HepG2 (cell line): ENCODE results near the gene ANKRD35. TPM values are rescaled to one million over a fixed set of nuclear protein-coding genes. Genes with fewer than 3 reads are reported as not detected.

Source experiments
- DNMT1 ChIP-seq: sonication (generic); formaldehyde crosslinking; IDR thresholded peaks from 2 replicates; pipeline ENCODE4 v1.5.1; 2020; ENCODE audit warnings: mild to moderate bottlenecking, missing genetic modification reagents
- GLI4 ChIP-seq: sonication (generic); formaldehyde crosslinking; IDR thresholded peaks from 2 replicates; pipeline ENCODE4 v1.5.1; 2020; ENCODE audit warnings: missing genetic modification reagents, mild to moderate bottlenecking, moderate library complexity, borderline replicate concordance
- HINFP ChIP-seq: sonication (generic); formaldehyde crosslinking; IDR thresholded peaks from 2 replicates; pipeline ENCODE4 v1.4.0; 2020; ENCODE audit warnings: low read depth, mild to moderate bottlenecking, missing genetic modification reagents
- JARID2 ChIP-seq: sonication (generic); formaldehyde crosslinking; IDR thresholded peaks from 2 replicates; pipeline ENCODE4 v1.8.1; 2023; ENCODE audit warnings: missing genetic modification reagents, inconsistent platforms; ENCODE audit not compliant: insufficient replicate concordance
- SETDB1 ChIP-seq: sonication (generic); formaldehyde crosslinking; IDR thresholded peaks from 2 replicates; pipeline ENCODE4 v1.5.1; 2020; ENCODE audit warnings: missing genetic modification reagents, mild to moderate bottlenecking, borderline replicate concordance
- SMC3 ChIP-seq: IDR thresholded peaks from 2 replicates; pipeline ENCODE4 v1.6.1; 2011; ENCODE audit warnings: low read length, improper control_type of control experiment
- ZBTB33 ChIP-seq: sonication (generic); formaldehyde crosslinking; IDR thresholded peaks from 2 replicates; pipeline ENCODE4 v1.4.0; 2020; ENCODE audit warnings: missing genetic modification reagents
- ZNF460 ChIP-seq: sonication (generic); formaldehyde crosslinking; IDR thresholded peaks from 2 replicates; pipeline ENCODE4 v1.5.1; 2020; ENCODE audit warnings: missing genetic modification reagents, mild to moderate bottlenecking, borderline replicate concordance
- ZNF609 ChIP-seq: sonication (generic); formaldehyde crosslinking; IDR thresholded peaks from 2 replicates; pipeline ENCODE4 v1.4.0; 2020; ENCODE audit warnings: mild to moderate bottlenecking, missing genetic modification reagents, borderline replicate concordance
- ZNF691 ChIP-seq: sonication (generic); formaldehyde crosslinking; IDR thresholded peaks from 2 replicates; pipeline ENCODE4 v1.4.0; 2020; ENCODE audit warnings: missing genetic modification reagents, low read depth, mild to moderate bottlenecking, borderline replicate concordance
- ZNF724P ChIP-seq: sonication (generic); formaldehyde crosslinking; IDR thresholded peaks from 2 replicates; pipeline ENCODE4 v1.8.0; 2022; ENCODE audit warnings: missing genetic modification reagents, borderline replicate concordance
- polyA plus RNA-seq, 8 experiments: library from polyadenylated mRNA; depleted of rRNA in 3 of 8; stranded (reverse) in 7 of 8; unstranded in 1 of 8; fragments of >200 nt; fragmentation: Illumina TruSeq in 4 of 8; extraction: Trizol in 4 of 8; gene quantifications; 2 replicates each; pipeline versions ENCODE4 v1.2.1 to v1.2.3, GENCODE V29; 2011 to 2016; ENCODE audit warnings: low read depth in 4 of 8, missing spikeins in 1 of 8, mixed read lengths in 1 of 8; ENCODE audit not compliant: insufficient read depth in 1 of 8
- total RNA-seq, 5 experiments: library from RNA; depleted of rRNA; stranded (reverse); fragments of >200 nt; fragmentation: Illumina TruSeq; extraction: Trizol; gene quantifications; 2 replicates each; pipeline ENCODE4 v1.2.3, GENCODE V29; 2016; ENCODE audit warnings: low read depth in 1 of 5
- TF ChIP-seq, protein P1 (sequence below): sonication (generic); formaldehyde crosslinking; IDR thresholded peaks from 2 replicates; pipeline ENCODE4 v1.4.0; 2020; ENCODE audit warnings: low read depth, mild to moderate bottlenecking, missing genetic modification reagents

ANKRD35 gene
- total and polyA plus RNA-seq, 2 of the 13 experiments (the other 11 are each of a cell fraction or from before 2014, with no cell fraction given), result 0.02 TPM; not detected in 1

- TF ChIP-seq HINFP (CRISPR knock-in tag) (no peak), JARID2 (CRISPR knock-in tag) (no peak), SETDB1 (CRISPR knock-in tag) (no peak), ZNF460 (CRISPR knock-in tag) (no peak), GLI4 (CRISPR knock-in tag) (no peak), ZNF724P (CRISPR knock-in tag) (no peak), ZNF691 (peak; percentile 36; the same call in 1 of the 2 replicates), DNMT1 (CRISPR knock-in tag) (no peak), ZBTB33 (CRISPR knock-in tag) (no peak), ZNF609 (CRISPR knock-in tag) (no peak), SMC3 (peak; percentile 28; the same call in 1 of the 2 replicates)
- TF ChIP-seq, protein P1, sequence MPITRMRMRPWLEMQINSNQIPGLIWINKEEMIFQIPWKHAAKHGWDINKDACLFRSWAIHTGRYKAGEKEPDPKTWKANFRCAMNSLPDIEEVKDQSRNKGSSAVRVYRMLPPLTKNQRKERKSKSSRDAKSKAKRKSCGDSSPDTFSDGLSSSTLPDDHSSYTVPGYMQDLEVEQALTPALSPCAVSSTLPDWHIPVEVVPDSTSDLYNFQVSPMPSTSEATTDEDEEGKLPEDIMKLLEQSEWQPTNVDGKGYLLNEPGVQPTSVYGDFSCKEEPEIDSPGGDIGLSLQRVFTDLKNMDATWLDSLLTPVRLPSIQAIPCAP (CRISPR knock-in tag), result no peak
Observed at GRCh38 chr1:145846201-145846612, 39.5 kb downstream of the ANKRD35 start (continued).
